ENCODE measurements around the gene POLRMT. TPM values are rescaled to one million over a fixed set of nuclear protein-coding genes. Genes with fewer than 3 reads are reported as not detected.

The POLRMT gene
- total RNA-seq, 4 donors from 2014 or later, result 43.9 to 83.4 (median 73.8) TPM

- H3K36me3 ChIP-seq, result peaks cover 0 to 50% of the 10 kb centered on the region in 2 donors
- in situ Hi-C loops (cut with MboI; ENCODE audit: low sequenced_read_pairs in 4 of 4), result no loop called here
- intact Hi-C loops (cut with DNase I; ENCODE audit: low total_unique reads), result no loop called here
Measured at GRCh38 chr19:648305-648704, 15.0 kb upstream of the POLRMT start.

GRCh38 chr19:647566-648284 lies 14.4 kb upstream of the POLRMT start:
- DNase-seq (no peak), ATAC-seq (no peak)
- Histone ChIP-seq H3K27me3 (no peaks in the 10 kb centered on the region), H3K4me3 (no peak overlapping the region), H3K9me3 (no peaks in the 10 kb centered on the region), H3K27ac (no peak overlapping the region), H3K36me3 (peaks cover 0 to 50% of the 10 kb centered on the region in 2 donors), H3K4me1 (no peaks in the 10 kb centered on the region)
- in situ Hi-C loops (cut with MboI; ENCODE audit: low sequenced_read_pairs in 4 of 4) (no loop called here), intact Hi-C loops (cut with DNase I; ENCODE audit: low total_unique reads) (no loop called here)
- no peak for TF ChIP-seq POLR2A (IDR thresholded peaks at IDR 0.05)
- no peak for TF ChIP-seq CTCF (IDR thresholded peaks at IDR 0.05 in 4 of 5, conservative IDR thresholded peaks at IDR 0.05 in 1 of 5)

More at GRCh38 chr19:648305-648704, 15.0 kb upstream of the POLRMT start:
- Histone ChIP-seq H3K4me1 (no peaks in the 10 kb centered on the region), H3K27ac (no peak overlapping the region), H3K27me3 (no peaks in the 10 kb centered on the region), H3K9me3 (no peaks in the 10 kb centered on the region), H3K4me3 (no peak overlapping the region)
- DNase-seq, result no peak
- ATAC-seq, result no peak
- TF ChIP-seq POLR2A (IDR thresholded peaks at IDR 0.05), result no peak
- TF ChIP-seq CTCF (IDR thresholded peaks at IDR 0.05 in 4 of 5, conservative IDR thresholded peaks at IDR 0.05 in 1 of 5), result no peak

GRCh38 chr19:646779-647565 lies 13.6 kb upstream of the POLRMT start:
- no peak overlapping the region for H3K4me3 ChIP-seq
- DNase-seq, result no peak
- intact Hi-C loops (cut with DNase I; ENCODE audit: low total_unique reads) (no loop called here), in situ Hi-C loops (cut with MboI; ENCODE audit: low sequenced_read_pairs in 4 of 4) (no loop called here)
- no peak overlapping the region for H3K27ac ChIP-seq
- no peaks in the 10 kb centered on the region for H3K9me3 ChIP-seq
- no peak for ATAC-seq
- peaks cover 0 to 50% of the 10 kb centered on the region in 2 donors for H3K36me3 ChIP-seq
- no peaks in the 10 kb centered on the region for H3K4me1 ChIP-seq
- no peaks in the 10 kb centered on the region for H3K27me3 ChIP-seq
- TF ChIP-seq CTCF (IDR thresholded peaks at IDR 0.05 in 4 of 5, conservative IDR thresholded peaks at IDR 0.05 in 1 of 5) (no peak), POLR2A (IDR thresholded peaks at IDR 0.05) (no peak)

DNA sequence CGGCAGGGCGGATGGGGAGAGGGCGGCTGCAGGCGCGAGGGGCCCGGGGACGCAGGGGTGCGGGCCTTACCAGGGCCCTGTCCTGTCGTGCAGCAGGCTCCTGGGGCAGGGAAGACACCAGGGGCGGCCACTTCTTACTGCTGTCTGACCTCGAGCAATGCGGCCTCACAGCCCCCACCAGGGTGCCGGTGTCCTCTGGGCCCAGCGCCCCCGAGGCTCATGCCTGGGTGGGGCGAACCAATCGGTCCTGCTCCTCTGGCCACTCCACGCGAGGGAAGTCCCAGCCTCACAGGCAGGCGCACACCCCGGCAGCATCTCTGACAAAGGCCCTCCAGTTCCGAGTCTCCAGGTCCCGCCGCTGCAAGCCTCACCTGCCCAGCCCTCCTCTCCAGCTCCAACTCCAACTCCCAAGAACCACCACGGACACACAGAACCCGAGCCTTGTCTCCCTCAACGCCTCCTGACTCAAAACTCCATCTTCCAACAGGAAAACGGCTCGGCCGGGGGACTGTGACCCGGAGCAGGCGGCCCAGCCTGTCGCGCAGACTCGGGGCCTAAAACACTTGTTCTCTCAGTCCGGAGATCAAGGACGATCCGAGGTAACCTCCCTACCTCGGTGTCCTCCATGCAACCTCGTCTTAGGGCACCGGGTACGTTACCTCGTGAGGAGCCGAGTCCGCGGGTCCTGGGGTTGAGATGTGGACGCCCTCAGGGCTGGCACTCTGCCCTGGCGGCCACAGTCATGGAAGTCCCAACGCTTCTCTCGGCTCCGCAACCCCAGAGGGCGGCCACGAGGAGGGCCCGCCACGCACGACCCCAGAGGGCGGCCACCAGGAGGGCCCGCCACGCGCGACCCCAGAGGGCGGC lies 12.8 kb upstream of the POLRMT start:
- intact Hi-C loops (cut with DNase I; ENCODE audit: low total_unique reads) (no loop called here), in situ Hi-C loops (cut with MboI; ENCODE audit: low sequenced_read_pairs in 4 of 4) (no loop called here)
- peaks cover 0 to 48% of the 10 kb centered on the region in 2 donors for H3K36me3 ChIP-seq
- no peak for ATAC-seq
- no peak for DNase-seq
- no peak overlapping the region for H3K27ac ChIP-seq
- H3K9me3 ChIP-seq, result no peaks in the 10 kb centered on the region
- no peaks in the 10 kb centered on the region for H3K27me3 ChIP-seq
- no peaks in the 10 kb centered on the region for H3K4me1 ChIP-seq
- TF ChIP-seq CTCF (IDR thresholded peaks at IDR 0.05 in 4 of 5, conservative IDR thresholded peaks at IDR 0.05 in 1 of 5), result no peak
- no peak for TF ChIP-seq POLR2A (IDR thresholded peaks at IDR 0.05)
- no peak overlapping the region for H3K4me3 ChIP-seq
